ENCODE measurements around the gene GALNTL6. TPM values are rescaled to one million over a fixed set of nuclear protein-coding genes. Genes with fewer than 3 reads are reported as not detected.

GALNTL6 gene
- total RNA-seq, 4 donors from 2014 or later = 0.67 to 0.70 TPM; not detected in 2

DNA sequence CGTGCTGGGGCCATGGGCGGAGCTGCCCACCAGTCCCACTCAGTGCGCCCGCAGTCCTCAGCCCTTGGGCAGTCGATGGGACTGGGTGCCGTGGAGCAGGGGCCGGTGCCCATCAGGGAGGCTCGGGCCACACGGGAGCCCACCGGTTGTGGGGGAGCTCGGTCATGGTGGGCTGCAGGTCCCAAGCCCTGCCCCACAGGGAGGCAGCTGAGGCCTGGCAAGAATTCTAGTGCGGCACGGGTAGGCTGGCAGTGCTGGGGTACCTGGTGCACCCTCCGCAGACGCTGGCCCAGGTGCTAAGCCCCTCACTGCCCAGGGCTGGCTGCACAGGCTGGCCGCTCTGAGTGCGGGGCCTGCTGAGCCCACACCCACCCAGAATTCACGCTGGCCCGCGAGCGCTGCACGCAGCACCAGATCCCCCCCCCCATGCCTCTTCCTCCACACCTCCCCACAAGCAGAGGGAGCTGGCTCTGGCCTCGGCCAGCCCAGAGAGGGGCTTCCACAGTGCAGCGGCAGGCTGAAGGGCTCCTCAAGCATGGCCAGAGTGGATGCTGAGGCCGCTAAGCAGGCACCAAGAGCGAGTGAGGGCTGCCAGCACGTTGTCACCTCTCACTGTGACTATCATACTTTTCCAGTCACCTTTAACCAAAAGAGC, 564.4 kb downstream of the GALNTL6 start:
- no peak for DNase-seq

DNA sequence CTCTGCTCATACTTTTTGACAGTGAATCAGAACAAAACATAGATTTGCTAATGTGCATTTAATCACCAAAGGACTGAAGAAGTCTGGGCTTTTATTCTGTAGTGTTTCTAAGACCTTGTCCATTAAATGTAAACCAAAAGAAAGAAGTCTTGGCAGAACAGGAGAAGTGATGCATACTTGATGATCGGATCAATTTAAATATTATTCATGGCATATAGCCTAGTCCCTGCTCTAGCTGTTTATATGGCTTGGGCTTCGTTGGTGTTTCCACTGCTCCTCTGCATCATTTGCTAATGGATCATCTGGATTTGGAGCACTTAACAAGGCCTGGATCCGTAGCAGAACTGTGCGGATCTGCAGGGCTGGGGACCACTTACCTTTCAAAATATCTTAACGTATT, 566.6 kb downstream of the GALNTL6 start:
- Histone ChIP-seq H3K36me3 (no peaks in the 10 kb centered on the region), H3K4me3 (no peak overlapping the region), H3K27ac (no peak overlapping the region), H3K4me1 (no peaks in the 10 kb centered on the region), H3K27me3 (no peaks in the 10 kb centered on the region), H3K9me3 (no peaks in the 10 kb centered on the region)
- TF ChIP-seq, protein P1, sequence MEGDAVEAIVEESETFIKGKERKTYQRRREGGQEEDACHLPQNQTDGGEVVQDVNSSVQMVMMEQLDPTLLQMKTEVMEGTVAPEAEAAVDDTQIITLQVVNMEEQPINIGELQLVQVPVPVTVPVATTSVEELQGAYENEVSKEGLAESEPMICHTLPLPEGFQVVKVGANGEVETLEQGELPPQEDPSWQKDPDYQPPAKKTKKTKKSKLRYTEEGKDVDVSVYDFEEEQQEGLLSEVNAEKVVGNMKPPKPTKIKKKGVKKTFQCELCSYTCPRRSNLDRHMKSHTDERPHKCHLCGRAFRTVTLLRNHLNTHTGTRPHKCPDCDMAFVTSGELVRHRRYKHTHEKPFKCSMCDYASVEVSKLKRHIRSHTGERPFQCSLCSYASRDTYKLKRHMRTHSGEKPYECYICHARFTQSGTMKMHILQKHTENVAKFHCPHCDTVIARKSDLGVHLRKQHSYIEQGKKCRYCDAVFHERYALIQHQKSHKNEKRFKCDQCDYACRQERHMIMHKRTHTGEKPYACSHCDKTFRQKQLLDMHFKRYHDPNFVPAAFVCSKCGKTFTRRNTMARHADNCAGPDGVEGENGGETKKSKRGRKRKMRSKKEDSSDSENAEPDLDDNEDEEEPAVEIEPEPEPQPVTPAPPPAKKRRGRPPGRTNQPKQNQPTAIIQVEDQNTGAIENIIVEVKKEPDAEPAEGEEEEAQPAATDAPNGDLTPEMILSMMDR (IDR thresholded peaks at IDR 0.05) = no peak
- TF ChIP-seq POLR2A (IDR thresholded peaks at IDR 0.05) = no peak
- no peak for DNase-seq

More for the DNA sequence above, 564.4 kb downstream of the GALNTL6 start:
- H3K36me3 ChIP-seq = no peaks in the 10 kb centered on the region
- no peaks in the 10 kb centered on the region for H3K27me3 ChIP-seq
- no peak overlapping the region for H3K27ac ChIP-seq
- no peak overlapping the region for H3K4me3 ChIP-seq
- TF ChIP-seq POLR2A (IDR thresholded peaks at IDR 0.05) = no peak
- TF ChIP-seq, protein P1 (IDR thresholded peaks at IDR 0.05) = no peak
- no peaks in the 10 kb centered on the region for H3K9me3 ChIP-seq
- H3K4me1 ChIP-seq = no peaks in the 10 kb centered on the region

DNA sequence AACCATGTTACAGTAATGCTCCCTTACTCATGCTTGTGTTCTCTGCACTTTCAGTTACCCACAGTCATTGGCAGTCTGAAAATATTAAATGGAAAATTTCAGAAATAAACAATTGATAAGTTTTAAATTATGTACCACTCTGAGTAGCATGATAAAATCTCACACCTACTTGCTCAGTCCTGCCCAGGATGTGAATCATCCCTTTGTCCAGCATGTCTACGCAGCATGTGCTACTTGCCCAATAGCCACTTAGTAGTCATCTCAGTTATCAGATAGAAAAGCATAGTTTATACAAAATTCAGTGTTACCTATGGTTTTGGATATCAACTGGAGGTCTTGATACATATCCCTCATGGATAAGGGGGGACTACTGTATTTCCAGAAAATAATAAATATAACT, 577.1 kb downstream of the GALNTL6 start:
- no peak overlapping the region for H3K4me3 ChIP-seq
- no peaks in the 10 kb centered on the region for H3K27me3 ChIP-seq
- no peak for DNase-seq
- no peak overlapping the region for H3K27ac ChIP-seq
- no peaks in the 10 kb centered on the region for H3K4me1 ChIP-seq
- no peak for TF ChIP-seq POLR2A (IDR thresholded peaks at IDR 0.05)
- TF ChIP-seq, protein P1 (IDR thresholded peaks at IDR 0.05) = no peak
- no peaks in the 10 kb centered on the region for H3K9me3 ChIP-seq
- no peaks in the 10 kb centered on the region for H3K36me3 ChIP-seq

DNA sequence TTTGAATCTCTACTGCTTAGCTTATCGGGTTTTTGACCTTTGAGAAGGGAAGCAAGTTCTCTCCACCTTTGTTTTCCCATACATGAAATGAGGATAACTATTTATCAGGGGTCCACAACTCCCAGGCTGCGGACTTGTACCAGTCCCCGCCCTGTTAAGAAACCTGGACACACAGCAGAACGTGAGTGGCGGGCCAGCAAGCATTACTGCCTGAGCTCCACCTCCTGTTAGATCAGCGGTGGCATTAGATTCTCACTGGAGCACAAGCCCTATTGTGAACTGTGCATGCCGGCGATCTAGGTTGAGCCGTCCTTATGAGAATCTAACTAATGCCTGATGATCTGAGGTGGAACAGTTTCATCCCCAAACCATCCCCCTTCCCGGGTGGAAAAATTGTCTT, 579.5 kb downstream of the GALNTL6 start:
- DNase-seq = no peak
- Histone ChIP-seq H3K9me3 (no peaks in the 10 kb centered on the region), H3K4me1 (no peaks in the 10 kb centered on the region), H3K27ac (no peak overlapping the region), H3K36me3 (no peaks in the 10 kb centered on the region), H3K4me3 (no peak overlapping the region), H3K27me3 (no peaks in the 10 kb centered on the region)
- TF ChIP-seq, protein P1 (IDR thresholded peaks at IDR 0.05) = no peak
- no peak for TF ChIP-seq POLR2A (IDR thresholded peaks at IDR 0.05)

DNA sequence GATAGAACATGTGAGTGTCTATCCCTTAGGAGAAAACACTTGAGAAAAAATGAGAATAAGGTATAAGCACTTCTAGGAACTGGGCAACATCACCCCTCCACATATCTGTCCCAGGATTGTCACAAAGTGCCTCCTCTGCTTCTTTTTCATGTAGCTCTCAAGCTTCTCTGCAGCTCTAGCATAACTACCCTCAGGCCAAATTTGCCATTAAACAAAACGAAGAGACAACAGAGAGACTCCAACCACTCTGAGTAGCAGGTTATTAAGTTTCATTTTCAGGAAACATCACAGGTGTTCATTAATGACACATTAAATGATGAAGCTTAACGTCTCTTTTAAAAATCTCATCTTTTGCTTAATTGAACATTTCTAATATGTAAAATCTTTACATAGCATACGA, 580.0 kb downstream of the GALNTL6 start:
- Histone ChIP-seq H3K4me3 (no peak overlapping the region), H3K36me3 (no peaks in the 10 kb centered on the region), H3K9me3 (no peaks in the 10 kb centered on the region), H3K27ac (no peak overlapping the region), H3K27me3 (no peaks in the 10 kb centered on the region), H3K4me1 (no peaks in the 10 kb centered on the region)
- TF ChIP-seq, protein P1 (IDR thresholded peaks at IDR 0.05) = no peak
- TF ChIP-seq POLR2A (IDR thresholded peaks at IDR 0.05) = no peak
- no peak for DNase-seq

DNA sequence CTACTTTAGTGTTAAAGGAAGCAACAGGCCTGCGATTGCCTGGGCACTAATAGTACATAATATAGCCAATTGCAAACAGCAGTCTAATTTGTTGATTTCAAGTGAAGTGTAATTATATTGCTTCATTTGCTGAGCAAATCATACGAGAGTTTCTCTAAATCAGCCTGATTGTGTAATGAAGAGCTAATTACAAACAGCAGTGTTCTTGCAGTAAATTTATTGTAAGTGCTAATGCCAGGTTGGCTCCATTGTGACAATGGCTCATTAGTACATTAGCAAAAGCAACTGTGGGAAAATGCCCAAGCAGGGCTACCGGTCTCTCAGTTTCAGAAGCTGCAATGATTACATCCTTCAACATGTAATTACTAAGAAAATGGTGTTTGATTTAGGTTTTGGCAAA, 591.5 kb downstream of the GALNTL6 start:
- H3K4me1 ChIP-seq = no peaks in the 10 kb centered on the region
- DNase-seq = no peak
- H3K27me3 ChIP-seq = no peaks in the 10 kb centered on the region
- H3K27ac ChIP-seq = no peak overlapping the region
- H3K4me3 ChIP-seq = no peak overlapping the region
- no peaks in the 10 kb centered on the region for H3K9me3 ChIP-seq
- TF ChIP-seq POLR2A (IDR thresholded peaks at IDR 0.05) = no peak
- TF ChIP-seq, protein P1 (IDR thresholded peaks at IDR 0.05) = no peak
- H3K36me3 ChIP-seq = no peaks in the 10 kb centered on the region

All from Peyer's patch (tissue), 4 donors.